ENCODE results near the gene RUFY4. TPM values are rescaled to one million over a fixed set of nuclear protein-coding genes. Genes with fewer than 3 reads are reported as not detected.

The RUFY4 gene
- total RNA-seq, 8 experiments from 2014 or later = 0.21 to 0.95 (median 0.35) TPM; not detected in 1

DNA sequence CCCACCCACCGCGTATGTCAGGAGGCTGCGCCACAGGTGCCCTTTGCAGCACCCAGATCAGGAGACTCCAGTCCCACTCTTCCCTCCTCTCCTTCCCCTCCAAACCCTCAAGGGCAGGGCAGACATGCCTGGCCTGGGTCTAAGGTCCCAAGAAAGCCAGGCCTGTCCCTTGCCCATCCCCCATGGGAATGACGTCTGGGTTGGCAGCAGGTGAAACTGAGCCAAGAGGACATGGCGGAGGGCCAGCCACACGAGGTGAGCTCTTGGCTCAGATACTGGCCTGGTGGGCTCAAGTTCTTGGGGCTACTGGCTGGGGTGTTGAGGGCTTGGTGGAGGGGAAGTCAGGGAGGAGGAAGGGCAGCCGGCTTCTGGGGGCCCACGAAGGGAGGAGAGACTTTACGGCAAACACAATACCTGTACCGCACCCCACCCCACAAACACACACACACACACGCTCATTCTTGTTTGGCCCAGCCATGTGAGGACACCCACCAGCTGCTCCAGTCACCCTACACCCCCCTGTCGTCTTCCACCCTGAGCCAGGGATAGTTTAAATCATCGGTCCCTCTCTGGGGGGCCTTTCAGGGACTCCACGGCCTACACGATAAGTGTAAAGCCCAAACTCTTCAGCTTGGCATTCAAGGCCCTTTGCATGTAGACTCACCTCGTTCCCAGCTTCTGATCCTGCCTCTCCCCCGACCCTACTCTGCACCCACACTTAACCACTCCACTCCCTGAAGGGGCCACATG lies 42.2 kb upstream of the RUFY4 start:
- WGBS, 10 experiments = 36 to 100% (median 60%) methylated on average over 2 to 4 of the region's 17 CpGs; no CpG with 5 or more reads in 6 of the 10 experiments
- no peak for ATAC-seq (replicated peaks in 6 of 8)
- in situ Hi-C loops (cut with MboI; ENCODE audit: low pct_unique_long_range_greater_than_20kb in 2 of 9, low sequenced_read_pairs in 9 of 9, unreplicated experiment in 9 of 9) = loop anchor here in 2 of 9 experiments (25.0 kb wide), 1 partner anchor 240 kb away; no protein-coding TSS in a partner anchor
- Histone ChIP-seq H3K27ac (no peak overlapping the region), H3K4me1 (replicated peaks in 1 of 2) (peaks cover 23 to 26% of the 10 kb centered on the region in 2 donors), H3K4me3 (no peak overlapping the region)

DNA sequence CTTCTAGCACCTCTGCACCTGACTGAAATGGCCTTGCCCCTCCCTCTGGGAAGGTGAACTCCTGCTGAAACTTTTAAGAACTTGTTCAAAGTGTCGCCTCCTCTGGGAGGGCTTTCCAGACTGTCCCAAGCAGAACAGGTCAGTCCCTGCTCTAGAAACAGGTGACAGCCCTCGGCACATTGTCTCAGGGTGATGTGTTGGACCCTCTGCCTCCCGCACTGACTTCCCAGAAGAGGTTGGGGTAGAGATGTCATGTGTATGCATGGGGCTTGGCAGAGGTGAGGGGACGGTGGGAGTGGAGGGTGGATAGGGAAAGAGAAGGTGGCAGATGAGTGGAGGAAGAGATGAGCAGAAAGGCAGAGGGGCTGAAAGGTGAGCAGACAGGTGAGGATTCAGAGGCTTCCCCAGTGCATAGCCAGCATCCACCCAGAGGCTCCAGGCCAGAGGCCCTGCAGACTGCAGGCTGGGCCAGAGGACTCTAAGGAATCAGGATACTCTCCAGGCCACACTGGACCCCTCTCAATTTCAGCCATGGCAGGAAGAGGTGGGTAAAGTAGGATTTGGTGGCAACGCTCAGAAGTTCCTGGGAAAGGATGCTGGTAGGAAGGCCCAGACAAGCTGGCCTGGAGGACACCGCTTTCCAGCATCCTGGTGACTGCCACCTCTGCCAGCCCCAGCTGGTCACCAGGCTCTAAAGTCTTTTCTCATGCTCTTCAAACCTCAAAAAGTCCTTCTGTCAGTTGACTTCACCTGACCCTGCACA lies 41.4 kb upstream of the RUFY4 start:
- H3K27ac ChIP-seq = no peak overlapping the region
- 40 to 96% (median 84%) methylated on average over 1 to 3 of the region's 6 CpGs; no CpG with 5 or more reads in 4 of the 10 experiments for WGBS, 10 experiments
- in situ Hi-C loops (cut with MboI; ENCODE audit: low pct_unique_long_range_greater_than_20kb in 2 of 9, low sequenced_read_pairs in 9 of 9, unreplicated experiment in 9 of 9) = loop anchor here in 2 of 9 experiments (25.0 kb wide), 1 partner anchor 240 kb away; no protein-coding TSS in a partner anchor

DNA sequence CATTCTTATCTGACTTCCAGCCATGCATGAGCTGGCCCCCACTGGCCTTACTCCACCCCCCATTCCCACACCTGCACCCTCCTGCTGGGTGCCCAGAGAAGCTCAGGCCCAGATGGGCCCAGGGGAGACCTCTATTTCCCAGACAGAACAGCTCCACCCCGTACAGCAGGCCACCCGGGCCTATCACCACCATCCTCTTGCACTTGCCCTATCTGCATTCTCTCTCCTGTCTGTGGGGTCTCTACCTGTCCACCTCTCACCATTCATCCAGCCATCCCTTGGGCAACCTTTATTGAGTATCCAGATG lies 40.9 kb upstream of the RUFY4 start:
- in situ Hi-C loops (cut with MboI; ENCODE audit: low pct_unique_long_range_greater_than_20kb in 2 of 9, low sequenced_read_pairs in 9 of 9, unreplicated experiment in 9 of 9) = loop anchor here in 2 of 9 experiments (25.0 kb wide), 1 partner anchor 241 kb away; no protein-coding TSS in a partner anchor
- no peak overlapping the region for H3K27ac ChIP-seq
- H3K4me3 ChIP-seq = no peak overlapping the region
- WGBS, 10 experiments = 60 to 80% methylated on average over 1 of the region's 2 CpGs; no CpG with 5 or more reads in 8 of the 10 experiments
- H3K4me1 ChIP-seq (replicated peaks in 1 of 2) = peaks cover 21 to 22% of the 10 kb centered on the region in 2 donors
- no peak for ATAC-seq (replicated peaks in 6 of 8)

More for the DNA sequence above, 41.4 kb upstream of the RUFY4 start:
- H3K4me3 ChIP-seq = no peak overlapping the region
- ATAC-seq (replicated peaks in 6 of 8) = no peak
- H3K4me1 ChIP-seq (replicated peaks in 1 of 2) = peaks cover 20 to 22% of the 10 kb centered on the region in 2 donors

DNA sequence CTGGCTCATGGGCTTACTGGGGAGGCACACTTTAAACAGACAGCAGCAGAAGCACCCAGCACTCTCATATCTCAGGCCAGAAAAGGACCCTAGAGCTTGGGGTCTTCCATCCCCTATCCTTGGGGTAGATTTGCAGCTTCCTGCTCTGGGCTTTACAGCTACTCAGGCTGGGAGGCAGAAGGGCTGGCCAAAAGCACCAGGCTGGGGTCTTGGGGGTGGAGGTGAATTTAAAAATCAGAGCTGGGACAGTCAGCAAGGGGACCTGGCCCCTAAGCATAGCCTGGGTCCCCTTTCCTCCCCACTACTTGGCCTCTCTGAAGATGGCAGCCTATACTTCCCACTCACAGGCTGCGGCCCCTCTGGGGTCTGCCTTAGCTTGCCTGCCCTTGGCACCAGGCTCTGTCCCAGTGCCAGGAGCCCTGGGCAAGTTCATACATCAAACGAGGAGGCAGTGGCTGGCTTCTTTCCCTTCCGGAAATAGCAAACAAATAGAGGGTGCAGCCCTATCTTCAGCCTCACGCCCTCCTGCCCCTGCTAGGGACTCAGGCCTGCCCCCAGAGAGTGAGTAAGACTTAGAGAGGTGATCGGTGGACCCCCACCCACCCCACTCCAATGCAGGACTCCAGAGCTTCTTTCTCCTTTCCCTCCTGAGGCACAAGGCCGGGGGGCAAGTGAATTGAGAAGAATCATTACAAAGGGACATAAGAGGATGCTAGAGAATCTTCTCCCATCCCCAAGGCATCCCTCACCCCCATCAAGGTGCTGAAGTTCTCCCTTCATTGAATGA lies 40.3 kb upstream of the RUFY4 start:
- in situ Hi-C loops (cut with MboI; ENCODE audit: low pct_unique_long_range_greater_than_20kb in 2 of 9, low sequenced_read_pairs in 9 of 9, unreplicated experiment in 9 of 9) = loop anchor here in 2 of 9 experiments (25.0 kb wide), 1 partner anchor 241 kb away; no protein-coding TSS in a partner anchor
- Histone ChIP-seq H3K27ac (no peak overlapping the region), H3K4me3 (no peak overlapping the region), H3K4me1 (replicated peaks in 1 of 2) (peaks cover 22 to 26% of the 10 kb centered on the region in 2 donors)
- ATAC-seq (replicated peaks in 6 of 8) = no peak
- 33 to 100% (median 76%) methylated on average over 1 to 3 of the region's 6 CpGs; no CpG with 5 or more reads in 7 of the 10 experiments for WGBS, 10 experiments

DNA sequence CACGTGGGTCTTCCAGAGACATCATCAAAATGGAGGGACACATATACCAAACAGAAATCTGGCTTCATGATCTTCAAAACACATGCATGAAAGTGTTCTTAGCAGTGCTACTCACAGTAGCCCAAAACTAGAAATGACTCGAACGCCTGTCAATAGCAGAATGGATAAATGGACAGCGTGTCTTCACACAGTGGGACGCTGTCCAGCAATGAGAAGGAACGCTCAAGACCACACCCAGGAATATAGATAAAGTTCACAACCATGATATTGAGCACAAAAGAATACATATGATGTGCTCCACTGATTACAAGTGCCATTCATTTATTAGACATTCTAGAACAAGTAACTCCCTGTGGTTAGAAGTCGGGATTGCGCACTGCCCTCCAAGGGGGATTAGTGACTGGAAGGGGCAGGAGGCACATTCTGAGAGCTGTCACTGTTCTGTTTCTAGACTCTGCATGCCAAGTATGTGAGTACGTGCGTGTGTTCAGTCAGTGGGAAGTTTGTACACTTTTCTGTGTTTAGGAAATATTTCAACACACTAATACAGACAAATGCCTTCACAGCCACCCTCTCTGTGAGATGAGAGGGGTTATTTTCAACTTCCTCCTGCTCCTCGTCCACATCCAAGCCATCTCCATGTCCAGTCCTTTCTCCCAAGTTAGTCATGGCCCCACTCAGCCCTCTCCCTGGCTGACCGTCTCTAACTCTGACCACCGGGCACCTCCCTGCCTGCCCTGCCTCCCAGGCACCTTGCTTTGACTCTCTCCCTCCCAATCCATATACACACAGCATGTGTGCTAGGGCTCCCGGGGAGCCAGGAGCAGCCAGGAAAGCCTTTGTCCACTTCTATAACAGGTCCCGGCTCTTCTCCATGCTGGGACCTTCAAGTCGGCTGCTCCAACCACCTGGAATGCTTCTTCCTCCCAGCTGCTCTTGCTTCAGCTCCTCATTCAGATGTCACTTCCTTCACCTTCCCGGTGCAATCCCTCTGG lies 39.4 kb upstream of the RUFY4 start:
- peaks cover 21 to 26% of the 10 kb centered on the region in 2 donors for H3K4me1 ChIP-seq (replicated peaks in 1 of 2)
- WGBS, 10 experiments = 64 to 92% (median 81%) methylated on average over 5 to 12 of the region's 17 CpGs; no CpG with 5 or more reads in 1 of the 10 experiments
- no peak overlapping the region for H3K27ac ChIP-seq
- no peak overlapping the region for H3K4me3 ChIP-seq
- in situ Hi-C loops (cut with MboI; ENCODE audit: low pct_unique_long_range_greater_than_20kb in 2 of 9, low sequenced_read_pairs in 9 of 9, unreplicated experiment in 9 of 9) = loop anchor here in 2 of 9 experiments (25.0 kb wide), 1 partner anchor 242 kb away; no protein-coding TSS in a partner anchor
- ATAC-seq (replicated peaks in 6 of 8) = no peak

DNA sequence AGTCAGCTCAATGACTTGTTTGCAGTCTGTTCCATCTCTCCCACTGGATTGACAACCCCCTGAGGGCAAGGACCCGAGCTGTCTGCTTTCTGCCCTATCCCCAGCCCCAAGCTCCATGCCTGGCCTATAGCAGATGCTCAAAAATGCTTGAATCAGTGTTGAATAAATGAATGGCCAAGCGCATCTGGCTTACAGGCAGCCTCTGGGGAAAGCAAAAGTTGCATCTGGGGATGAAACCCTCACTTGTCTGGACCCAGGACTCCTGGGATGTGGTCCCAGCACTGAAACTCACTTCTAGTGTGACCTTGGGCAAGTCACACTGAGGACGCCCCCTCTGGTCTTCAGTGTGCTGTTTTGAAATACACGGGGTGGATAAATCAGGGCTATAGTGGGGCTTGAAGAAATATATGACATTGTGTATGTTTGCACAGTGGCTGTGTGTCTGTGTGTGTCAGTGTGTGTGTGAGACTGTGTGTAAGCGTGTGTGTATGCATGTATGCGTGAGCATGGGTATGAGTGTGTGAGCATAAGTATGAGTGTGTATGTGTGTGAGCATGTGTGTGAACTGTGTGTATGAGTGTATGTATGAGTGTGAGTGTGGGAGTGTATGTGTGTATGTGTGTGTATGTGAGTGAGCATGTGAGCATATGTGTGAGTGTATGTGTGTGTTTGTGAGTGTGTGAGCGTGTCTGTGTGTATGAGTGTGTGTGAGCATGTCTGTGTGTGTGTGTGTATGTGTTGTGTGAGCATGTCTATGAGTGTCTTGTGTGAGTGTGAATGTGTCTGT lies 38.5 kb upstream of the RUFY4 start:
- in situ Hi-C loops (cut with MboI; ENCODE audit: low pct_unique_long_range_greater_than_20kb in 2 of 9, low sequenced_read_pairs in 9 of 9, unreplicated experiment in 9 of 9) = loop anchor here in 2 of 9 experiments (25.0 kb wide), 1 partner anchor 243 kb away; no protein-coding TSS in a partner anchor
- no peak overlapping the region for H3K27ac ChIP-seq
- H3K4me3 ChIP-seq = no peak overlapping the region
- 69 to 96% (median 84%) methylated on average over 1 to 7 of the region's 7 CpGs; no CpG with 5 or more reads in 4 of the 10 experiments for WGBS, 10 experiments
- H3K4me1 ChIP-seq (replicated peaks in 1 of 2) = peaks cover 20 to 25% of the 10 kb centered on the region in 2 donors
- ATAC-seq (replicated peaks in 6 of 8) = no peak

DNA sequence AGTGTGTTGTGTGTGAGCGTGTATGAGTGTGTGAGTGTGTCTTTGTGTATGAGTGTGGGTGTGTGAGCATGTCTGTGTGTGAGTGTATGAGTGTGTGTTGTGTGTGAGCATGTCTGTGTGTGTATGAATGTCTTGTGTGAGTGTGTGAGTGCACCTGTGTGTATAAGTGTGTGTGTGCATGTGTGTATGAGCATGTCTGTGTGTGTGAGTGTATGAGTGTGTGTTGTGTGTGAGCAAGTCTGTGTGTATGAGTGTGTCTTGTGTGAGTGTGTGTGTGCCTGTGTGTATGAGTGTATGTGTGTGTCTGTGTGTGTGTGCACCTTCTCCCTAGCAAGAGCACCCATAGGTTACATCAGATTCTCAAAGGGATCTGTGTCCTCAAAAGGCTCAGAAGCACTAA lies 37.8 kb upstream of the RUFY4 start:
- in situ Hi-C loops (cut with MboI; ENCODE audit: low pct_unique_long_range_greater_than_20kb in 2 of 9, low sequenced_read_pairs in 9 of 9, unreplicated experiment in 9 of 9) = loop anchor here in 2 of 9 experiments (25.0 kb wide), 1 partner anchor 244 kb away; no protein-coding TSS in a partner anchor

DNA sequence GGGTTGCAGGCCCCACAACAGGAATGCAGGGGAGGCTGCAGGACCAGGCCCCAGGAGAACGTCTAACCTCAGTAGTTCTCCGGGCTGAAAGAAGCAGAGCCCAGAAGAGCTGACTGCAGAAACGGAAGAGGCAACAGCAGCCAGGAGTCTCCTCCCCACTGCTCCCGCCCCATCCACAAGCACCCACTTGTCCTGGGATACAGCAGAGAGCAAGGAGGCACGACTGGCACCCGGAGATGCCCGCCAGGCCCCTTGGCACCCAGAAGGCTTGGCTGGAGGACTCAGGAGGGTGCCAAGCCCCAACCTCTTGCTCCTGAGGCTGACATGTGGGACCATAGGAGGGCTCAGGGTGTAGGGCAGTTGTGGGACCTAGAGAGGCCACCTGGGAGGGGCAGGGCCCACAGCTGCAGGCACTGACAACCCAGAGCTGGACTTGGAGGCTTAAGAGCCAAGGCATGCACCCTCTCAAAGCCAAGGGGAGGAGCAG lies 37.2 kb upstream of the RUFY4 start:
- H3K4me3 ChIP-seq = no peak overlapping the region
- in situ Hi-C loops (cut with MboI; ENCODE audit: low pct_unique_long_range_greater_than_20kb in 2 of 9, low sequenced_read_pairs in 9 of 9, unreplicated experiment in 9 of 9) = loop anchor here in 2 of 9 experiments (25.0 kb wide), 1 partner anchor 245 kb away; no protein-coding TSS in a partner anchor
- no peak overlapping the region for H3K27ac ChIP-seq
- H3K4me1 ChIP-seq (replicated peaks in 1 of 2) = peaks cover 20 to 25% of the 10 kb centered on the region in 2 donors
- WGBS, 10 experiments = 50 to 100% (median 80%) methylated on average over 1 to 3 of the region's 7 CpGs; no CpG with 5 or more reads in 5 of the 10 experiments
- ATAC-seq (replicated peaks in 6 of 8) = no peak

More for the DNA sequence above, 37.8 kb upstream of the RUFY4 start:
- no peak overlapping the region for H3K4me3 ChIP-seq
- WGBS, 10 experiments = 100% methylated on average over 1 of the region's 1 CpG; no CpG with 5 or more reads in 9 of the 10 experiments
- H3K4me1 ChIP-seq (replicated peaks in 1 of 2) = peaks cover 20 to 25% of the 10 kb centered on the region in 2 donors
- no peak overlapping the region for H3K27ac ChIP-seq
- ATAC-seq (replicated peaks in 6 of 8) = no peak

DNA sequence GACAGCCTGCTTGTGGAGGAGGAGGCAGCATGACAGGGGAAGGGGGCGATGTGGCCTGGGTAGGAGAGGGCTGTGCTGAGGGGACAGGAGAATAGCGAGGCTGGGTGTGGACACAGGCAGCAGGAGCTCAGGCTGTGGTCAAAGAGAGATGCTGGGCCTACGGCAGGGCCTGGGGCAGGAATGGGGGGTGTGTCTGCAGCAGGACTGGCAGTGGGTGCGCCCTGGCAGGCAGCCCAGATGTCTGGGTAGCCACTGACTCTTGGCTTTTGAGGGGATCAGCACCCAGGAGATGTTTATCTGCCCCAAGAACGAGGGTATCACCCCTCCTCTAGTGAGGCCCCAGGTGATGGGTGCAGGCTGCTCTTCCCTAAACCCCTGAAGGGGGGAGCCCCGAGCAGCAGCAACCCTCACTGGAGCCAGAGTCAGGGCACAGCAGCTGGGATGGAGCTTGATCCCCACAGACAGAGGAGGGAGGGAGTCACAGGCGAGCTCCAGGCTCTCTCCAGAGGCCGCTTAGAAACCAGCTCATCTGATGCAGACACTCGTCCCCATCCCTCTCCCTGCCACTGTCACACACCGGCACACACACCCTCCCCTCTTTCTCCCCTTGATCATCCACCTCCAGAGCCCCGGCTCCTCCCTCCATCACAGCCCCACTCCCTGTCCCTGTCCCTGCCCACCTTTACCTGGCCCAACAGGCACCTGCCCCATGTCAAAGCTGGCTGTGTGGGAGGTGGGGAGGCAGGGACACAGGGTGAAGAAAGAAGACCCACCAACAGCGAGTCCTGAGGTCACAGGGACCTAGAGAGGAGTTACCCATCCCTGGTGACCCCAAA lies 36.5 kb upstream of the RUFY4 start:
- peak; percentile 28 to 72 (median 58) for ATAC-seq (replicated peaks in 6 of 8)
- Histone ChIP-seq H3K4me1 (replicated peaks in 1 of 2) (peaks cover 20 to 25% of the 10 kb centered on the region in 2 donors), H3K4me3 (no peak overlapping the region), H3K27ac (no peak overlapping the region)
- 60 to 100% (median 80%) methylated on average over 1 to 4 of the region's 12 CpGs; no CpG with 5 or more reads in 3 of the 10 experiments for WGBS, 10 experiments
- in situ Hi-C loops (cut with MboI; ENCODE audit: low pct_unique_long_range_greater_than_20kb in 2 of 9, low sequenced_read_pairs in 9 of 9, unreplicated experiment in 9 of 9) = loop anchor here in 2 of 9 experiments (25.0 kb wide), 1 partner anchor 245 kb away; no protein-coding TSS in a partner anchor

DNA sequence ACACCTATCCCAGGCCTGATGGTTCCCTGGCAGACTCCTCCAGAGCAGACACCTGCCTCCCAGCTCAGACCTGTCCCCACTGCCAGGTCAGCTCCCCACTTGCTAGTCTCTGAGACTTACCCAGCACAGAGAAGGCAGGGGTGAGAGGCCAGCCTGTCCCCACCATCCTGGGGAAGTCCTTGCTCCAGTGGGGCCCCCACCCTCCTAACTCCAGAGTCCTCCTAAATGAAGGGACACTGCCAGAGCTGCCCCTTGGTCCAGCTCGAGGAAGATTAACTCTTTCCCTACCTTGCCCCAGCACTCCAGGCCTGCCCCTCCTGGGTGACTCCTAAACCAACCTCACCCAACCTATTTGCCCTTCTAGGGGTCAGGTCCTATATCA lies 35.9 kb upstream of the RUFY4 start:
- in situ Hi-C loops (cut with MboI; ENCODE audit: low pct_unique_long_range_greater_than_20kb in 2 of 9, low sequenced_read_pairs in 9 of 9, unreplicated experiment in 9 of 9) = loop anchor here in 2 of 9 experiments (25.0 kb wide), 1 partner anchor 246 kb away; no protein-coding TSS in a partner anchor
- no peak overlapping the region for H3K27ac ChIP-seq
- WGBS, 10 experiments = 0 to 33% methylated on average over 1 of the region's 1 CpG; no CpG with 5 or more reads in 8 of the 10 experiments
- peaks cover 20 to 25% of the 10 kb centered on the region in 2 donors for H3K4me1 ChIP-seq (replicated peaks in 1 of 2)
- H3K4me3 ChIP-seq = no peak overlapping the region
- ATAC-seq (replicated peaks in 6 of 8) = no peak
